ENCODE results near the gene NPAS3. TPM values are rescaled to one million over a fixed set of nuclear protein-coding genes. Genes with fewer than 3 reads are reported as not detected.

Gene NPAS3
- total and polyA plus RNA-seq, 2 of the 8 experiments (the other 6 are each of a cell fraction or from before 2014, with no cell fraction given), result 0.11 to 0.60 TPM

- no peak for DNase-seq (ENCODE audit: low read depth in 1 of 2, low spot score in 2 of 2)
- CTCF ChIA-PET (ENCODE audit: partially characterized antibody), result interaction anchor here (1.2 kb wide), 1 partner anchor 9 kb away, joined by 3 read pairs; no protein-coding TSS in a partner anchor
- TF ChIP-seq ZNF274 (IDR thresholded peaks at IDR 0.05; ENCODE audit: borderline replicate concordance, extremely low read depth, low read length), result no peak
- TF ChIP-seq POLR2AphosphoS5 (IDR thresholded peaks at IDR 0.05; ENCODE audit: low read depth, low read length), result no peak
- no peak for TF ChIP-seq CEBPB (IDR thresholded peaks at IDR 0.05; ENCODE audit: low read depth, low read length)
- TF ChIP-seq BACH1 (IDR thresholded peaks at IDR 0.05; ENCODE audit: low read length), result no peak
- TF ChIP-seq NRF1 (IDR thresholded peaks at IDR 0.05; ENCODE audit: low read depth, low read length), result no peak
- no peak for TF ChIP-seq SIRT6 (IDR thresholded peaks at IDR 0.05; ENCODE audit: low read length)
- TF ChIP-seq KDM1A (IDR thresholded peaks at IDR 0.05; ENCODE audit: borderline replicate concordance, low read length), result no peak
- TF ChIP-seq SUZ12 (IDR thresholded peaks at IDR 0.05; ENCODE audit: low read length), result no peak
- TF ChIP-seq YY1 (IDR thresholded peaks at IDR 0.05; ENCODE audit: low read depth, low read length), result no peak
- TF ChIP-seq NANOG (IDR thresholded peaks at IDR 0.05; ENCODE audit: insufficient read depth, low read depth, low read length, poor library complexity, severe bottlenecking), result no peak
- no peak for TF ChIP-seq SRF (IDR thresholded peaks at IDR 0.05; ENCODE audit: low read depth, low read length)
- no peak for TF ChIP-seq MAFK (IDR thresholded peaks at IDR 0.05; ENCODE audit: low read depth, low read length)
Measured at GRCh38 chr14:33257796-33258195, 319.1 kb downstream of the NPAS3 start.

More at GRCh38 chr14:33257796-33258195, 319.1 kb downstream of the NPAS3 start:
- 59% methylated on average over 2 of the region's 2 CpGs; no CpG with 5 or more reads in 1 of the 2 experiments for WGBS, 2 experiments (ENCODE audit: extremely low coverage in 1 of 2, insufficient coverage in 1 of 2, insufficient read length in 1 of 2, insufficient replicate concordance in 2 of 2, low coverage in 1 of 2, low lambda C conversion rate in 2 of 2, missing lambda C conversion rate in 1 of 2)
- Histone ChIP-seq H3K23me2 (ENCODE audit: low read depth, low read length) (no peaks in the 10 kb centered on the region), H3K9me3 (ENCODE audit: insufficient read depth in 2 of 2, low read depth in 1 of 2, low read length in 1 of 2) (no peaks in the 10 kb centered on the region), H3K27me3 (replicated peaks in 1 of 4; ENCODE audit: control insufficient read depth in 3 of 4, extremely low read depth in 1 of 4, insufficient read depth in 3 of 4, low read length in 3 of 4) (no peaks in the 10 kb centered on the region), H3K18ac (ENCODE audit: extremely low read depth, low read length) (no peak overlapping the region), H3K79me2 (ENCODE audit: control insufficient read depth in 1 of 2, insufficient read depth in 2 of 2, low read length in 2 of 2) (no peaks in the 10 kb centered on the region), H2AFZ (ENCODE audit: low read length) (no peak overlapping the region), H2AK5ac (ENCODE audit: low read depth, low read length) (no peak overlapping the region), H4K5ac (ENCODE audit: insufficient read length, low read depth, low read length) (no peak overlapping the region), H3K23ac (ENCODE audit: insufficient read length) (no peak overlapping the region), H3K36me3 (ENCODE audit: control insufficient read depth in 2 of 4, insufficient read depth in 4 of 4, low read length in 3 of 4) (no peaks in the 10 kb centered on the region), H4K91ac (replicated peaks; ENCODE audit: insufficient read length, low read length) (no peak overlapping the region), H3K4me2 (ENCODE audit: insufficient read depth in 1 of 2, low read depth in 2 of 2, low read length in 2 of 2) (no peak overlapping the region), H4K8ac (ENCODE audit: extremely low read depth, insufficient read depth, low read length) (no peak overlapping the region), H3K56ac (replicated peaks; ENCODE audit: insufficient read length, low read depth, low read length) (no peak overlapping the region), H3K14ac (ENCODE audit: insufficient read length) (no peak overlapping the region), H3K4ac (replicated peaks; ENCODE audit: insufficient read length, low read depth, low read length) (no peak overlapping the region), H3K27ac (ENCODE audit: low read depth, low read length) (no peak overlapping the region), H2BK120ac (replicated peaks; ENCODE audit: low read depth, low read length) (no peak overlapping the region), H3K4me3 (ENCODE audit: extremely low read depth in 1 of 4, insufficient read depth in 2 of 4, low read depth in 3 of 4, low read length in 4 of 4) (no peak overlapping the region), H2BK20ac (ENCODE audit: low read length) (no peak overlapping the region), H3K9ac (replicated peaks in 1 of 4; ENCODE audit: extremely low read depth in 1 of 4, low read depth in 3 of 4, low read length in 3 of 4) (no peak overlapping the region), H3K79me1 (ENCODE audit: low read depth, low read length) (no peaks in the 10 kb centered on the region), H4K20me1 (replicated peaks in 1 of 2; ENCODE audit: control insufficient read depth in 1 of 2, insufficient read depth in 2 of 2, low read length in 2 of 2) (no peaks in the 10 kb centered on the region), H2BK5ac (ENCODE audit: low read depth, low read length) (no peak overlapping the region), H3K4me1 (replicated peaks in 1 of 4; ENCODE audit: control insufficient read depth in 3 of 4, insufficient read depth in 4 of 4, low read length in 3 of 4) (no peaks in the 10 kb centered on the region), H2BK12ac (ENCODE audit: low read depth, low read length) (no peak overlapping the region), H2BK15ac (ENCODE audit: low read length) (no peak overlapping the region)
- no peak for FAIRE-seq
- POLR2A ChIA-PET (ENCODE audit: partially characterized antibody), result no interaction called here

Measured in H1 (cell line).